ENCODE results near the gene ZNF407.

The ZNF407 gene

GRCh38 chr18:74718312-74718711 is 120.6 kb downstream of the ZNF407 start:
- no peak for DNase-seq (ENCODE audit: low read depth in 1 of 2, low spot score in 1 of 2)
- Histone ChIP-seq H3K27me3 (ENCODE audit: insufficient read depth, poor library complexity, severe bottlenecking) (no peaks in the 10 kb centered on the region), H3K4me3 (replicated peaks; ENCODE audit: insufficient read depth, low read length) (no peak overlapping the region), H3K27ac (replicated peaks) (no peak overlapping the region)
- TF ChIP-seq REST (IDR thresholded peaks at IDR 0.05; ENCODE audit: insufficient replicate concordance, low read depth) (no peak), GABPA (IDR thresholded peaks at IDR 0.05; ENCODE audit: low read depth) (no peak), POLR2AphosphoS5 (IDR thresholded peaks at IDR 0.05; ENCODE audit: low read depth) (no peak), SPI1 (IDR thresholded peaks at IDR 0.05; ENCODE audit: borderline replicate concordance, low read depth) (no peak), CTCF (IDR thresholded peaks at IDR 0.05; ENCODE audit: insufficient read depth, low read length) (no peak)

- peak; percentile 16 to 63 for DNase-seq (ENCODE audit: low read depth in 1 of 2, low spot score in 1 of 2)
- H3K4me3 ChIP-seq (replicated peaks; ENCODE audit: insufficient read depth, low read length): no peak overlapping the region
- TF ChIP-seq POLR2AphosphoS5 (IDR thresholded peaks at IDR 0.05; ENCODE audit: low read depth) (no peak), GABPA (IDR thresholded peaks at IDR 0.05; ENCODE audit: low read depth) (no peak), REST (IDR thresholded peaks at IDR 0.05; ENCODE audit: insufficient replicate concordance, low read depth) (no peak), SPI1 (IDR thresholded peaks at IDR 0.05; ENCODE audit: borderline replicate concordance, low read depth) (no peak), CTCF (IDR thresholded peaks at IDR 0.05; ENCODE audit: insufficient read depth, low read length) (no peak)
- H3K27me3 ChIP-seq (ENCODE audit: insufficient read depth, poor library complexity, severe bottlenecking): no peaks in the 10 kb centered on the region
- H3K27ac ChIP-seq (replicated peaks): no peak overlapping the region
Observed at GRCh38 chr18:74722237-74722636, 124.6 kb downstream of the ZNF407 start.

GRCh38 chr18:74724186-74724585 is 126.5 kb downstream of the ZNF407 start:
- no peak overlapping the region for H3K4me3 ChIP-seq (replicated peaks; ENCODE audit: insufficient read depth, low read length)
- peak in 1 of 2 experiments; percentile 42 for DNase-seq (ENCODE audit: low read depth in 1 of 2, low spot score in 1 of 2)
- TF ChIP-seq POLR2AphosphoS5 (IDR thresholded peaks at IDR 0.05; ENCODE audit: low read depth): no peak
- TF ChIP-seq SPI1 (IDR thresholded peaks at IDR 0.05; ENCODE audit: borderline replicate concordance, low read depth): no peak
- TF ChIP-seq GABPA (IDR thresholded peaks at IDR 0.05; ENCODE audit: low read depth): no peak
- TF ChIP-seq CTCF (IDR thresholded peaks at IDR 0.05; ENCODE audit: insufficient read depth, low read length): no peak
- TF ChIP-seq REST (IDR thresholded peaks at IDR 0.05; ENCODE audit: insufficient replicate concordance, low read depth): no peak
- no peak overlapping the region for H3K27ac ChIP-seq (replicated peaks)
- no peaks in the 10 kb centered on the region for H3K27me3 ChIP-seq (ENCODE audit: insufficient read depth, poor library complexity, severe bottlenecking)
